ENCODE measurements around the gene F5.

The F5 gene

GRCh38 chr1:169586395-169587255, at the start of gene F5:
F5 (minus strand) TSS chr1:169586481; CDS start chr1:169586386, 95 bp downstream.
- FAIRE-seq: no peak

- FAIRE-seq: no peak
These were observed 48.6 kb upstream of the F5 start for GRCh38 chr1:169634877-169635276.

- no peak for FAIRE-seq
These were observed 47.9 kb upstream of the F5 start for GRCh38 chr1:169634145-169634544.

- no peak for FAIRE-seq
These were observed 45.0 kb upstream of the F5 start for GRCh38 chr1:169631249-169631648.

GRCh38 chr1:169630006-169630405, 43.7 kb upstream of the F5 start, which contains the start of gene SELP:
SELP (minus strand) TSS chr1:169630124; CDS start chr1:169630074, 50 bp downstream.
- FAIRE-seq: no peak

GRCh38 chr1:169624912-169625311, 38.6 kb upstream of the F5 start:
- no peak for FAIRE-seq

GRCh38 chr1:169624122-169624521, 37.8 kb upstream of the F5 start:
- FAIRE-seq: no peak

GRCh38 chr1:169623132-169623926, 37.0 kb upstream of the F5 start:
- FAIRE-seq: no peak

- FAIRE-seq: no peak
These were observed 34.3 kb upstream of the F5 start for GRCh38 chr1:169620565-169620964.

GRCh38 chr1:169618367-169618766, 32.1 kb upstream of the F5 start:
- no peak for FAIRE-seq

- FAIRE-seq: no peak
These were observed 29.5 kb upstream of the F5 start for GRCh38 chr1:169615803-169616202.

- FAIRE-seq: no peak
These were observed 24.6 kb upstream of the F5 start for GRCh38 chr1:169610858-169611257.

- FAIRE-seq: no peak
These were observed 23.8 kb upstream of the F5 start for GRCh38 chr1:169610108-169610507.

GRCh38 chr1:169608226-169608625, 21.9 kb upstream of the F5 start:
- no peak for FAIRE-seq

- FAIRE-seq: no peak
These were observed 18.7 kb upstream of the F5 start for GRCh38 chr1:169604781-169605560.

- peak; percentile 82 for FAIRE-seq
These were observed 15.0 kb upstream of the F5 start for GRCh38 chr1:169601096-169601881.

GRCh38 chr1:169595764-169596711, 9.8 kb upstream of the F5 start:
- FAIRE-seq: no peak

GRCh38 chr1:169594391-169594790, 8.1 kb upstream of the F5 start:
- FAIRE-seq: no peak

GRCh38 chr1:169590932-169591331, 4.7 kb upstream of the F5 start:
- FAIRE-seq: no peak

GRCh38 chr1:169588785-169589485, 2.7 kb upstream of the F5 start:
- no peak for FAIRE-seq

Measured in A204.1 (cell line).